K562 (cell line): ENCODE data around the gene SLC12A9. TPM values are rescaled to one million over a fixed set of nuclear protein-coding genes. Genes with fewer than 3 reads are reported as not detected.
A peak's percentile ranks its signal among the peaks of the same experiment; 100 is the strongest.

Source experiments
- ATAC-seq: fragments of 200-7000 bp; cut with Tn5 transposase; 3 replicates; pipeline ENCODE4 v1.9.1; 2020; ENCODE audit warnings: moderate library complexity
- BruUV-seq: library from RNA; stranded (reverse); fragments of 400-500 nt; replicated peaks from 2 replicates; lab custom pipeline; 2021; lab: Mats Ljungman, UMichigan
- CTCF ChIA-PET: fragments of 300-600 bp; formaldehyde crosslinking; extraction: SDS; loops from one replicate; lab custom pipeline; 2021; ENCODE audit warnings: low intra/inter-chr PET ratio; lab: Yijun Ruan, JAX
- POLR2A ChIA-PET: fragments of 300-600, 350-650 bp; sonication (Branson Sonifier 250); formaldehyde crosslinking; extraction: SDS; loops from one replicate; lab custom pipeline; 2021; ENCODE audit warnings: antibody characterized with exemption, inconsistent platforms; lab: Yijun Ruan, JAX
- DNase-seq, 4 experiments: peaks; one replicate each; pipeline versions ENCODE4 v3.0.0 to v3.0.0-alpha.2; 2011 to 2018; ENCODE audit warnings: low spot score in 3 of 4, mixed read lengths in 3 of 4; ENCODE audit errors: extremely low read depth in 1 of 4
- FAIRE-seq: peaks from 2 replicates; lab custom pipeline; 2011; peaks lifted over from hg19 to GRCh38; lab: Jason Lieb, UNC
- H2AFZ ChIP-seq: 2 replicates; pipeline ENCODE4 v1.6.0; 2011; ENCODE audit warnings: low read depth, low read length, control low read depth, inconsistent platforms
- H3K27ac ChIP-seq: fragments of 200-600 bp; 3 replicates; pipeline ENCODE4 v1.8.0; 2011; ENCODE audit warnings: low read depth, mild to moderate bottlenecking, control low read depth, inconsistent platforms, low read length, moderate library complexity, mixed read lengths; ENCODE audit errors: extremely low read depth
- H3K27me3 ChIP-seq, 2 experiments: fragments of 300-600 bp in 1 of 2; 2 replicates in 1 of 2; 3 replicates in 1 of 2; pipeline versions ENCODE4 v1.6.0 to v1.8.0; 2011; ENCODE audit warnings: inconsistent platforms in 2 of 2, low read length in 2 of 2, mild to moderate bottlenecking in 1 of 2, mixed read lengths in 1 of 2, moderate library complexity in 1 of 2; ENCODE audit not compliant: control insufficient read depth in 2 of 2, insufficient read depth in 2 of 2
- H3K36me3 ChIP-seq: fragments of 300-600 bp; 3 replicates; pipeline ENCODE4 v1.8.0; 2011; ENCODE audit warnings: mild to moderate bottlenecking, low read length, inconsistent platforms; ENCODE audit not compliant: control insufficient read depth, insufficient read depth
- H3K4me1 ChIP-seq, 2 experiments: fragments of 200-600 bp in 1 of 2; replicated peaks in 1 of 2; 2 replicates in 1 of 2; 3 replicates in 1 of 2; pipeline versions ENCODE4 v1.5.1 to v1.8.0; 2011; ENCODE audit warnings: inconsistent platforms in 2 of 2, low read length in 2 of 2, mild to moderate bottlenecking in 1 of 2, mixed read lengths in 1 of 2, moderate library complexity in 1 of 2; ENCODE audit not compliant: control insufficient read depth in 2 of 2, insufficient read depth in 2 of 2
- H3K4me2 ChIP-seq: 2 replicates; pipeline ENCODE4 v1.6.1; 2011; ENCODE audit warnings: low read length, control low read depth, inconsistent platforms, mixed read lengths; ENCODE audit not compliant: insufficient read depth
- H3K4me3 ChIP-seq: fragments of 200-600 bp; sonication (generic), shearing (Covaris generic); 2 replicates; pipeline ENCODE4 v1.5.1; 2016; ENCODE audit warnings: control low read depth, inconsistent platforms
- H3K79me2 ChIP-seq: fragments of 200-600 bp; 3 replicates; pipeline ENCODE4 v1.8.0; 2011; ENCODE audit warnings: low read length, inconsistent platforms; ENCODE audit not compliant: control insufficient read depth, insufficient read depth
- H3K9ac ChIP-seq, 2 experiments: 2 replicates each; pipeline versions ENCODE4 v1.6.0 to v1.6.1; 2011; ENCODE audit warnings: low read depth in 2 of 2, low read length in 2 of 2, control low read depth in 1 of 2, inconsistent platforms in 1 of 2, mild to moderate bottlenecking in 1 of 2, mixed read lengths in 1 of 2; ENCODE audit not compliant: insufficient read depth in 1 of 2
- H3K9me1 ChIP-seq: one replicate; pipeline ENCODE4 v1.6.0; 2011; ENCODE audit warnings: inconsistent platforms, mild to moderate bottlenecking, low read length, moderate library complexity; ENCODE audit not compliant: control insufficient read depth, insufficient read depth
- H3K9me3 ChIP-seq: replicated peaks from 2 replicates; pipeline ENCODE4 v1.5.1; 2011; ENCODE audit warnings: low read depth, low read length, inconsistent platforms; ENCODE audit not compliant: control insufficient read depth, insufficient read depth
- H4K20me1 ChIP-seq: replicated peaks from 2 replicates; pipeline ENCODE4 v1.6.1; 2011; ENCODE audit warnings: low read length, inconsistent platforms, mixed read lengths; ENCODE audit not compliant: control insufficient read depth, insufficient read depth
- DPF2 ChIP-seq: fragments of 450-650 bp; IDR thresholded peaks from 2 replicates; pipeline ENCODE4 v1.6.1; 2016
- EZH2 ChIP-seq: IDR thresholded peaks from 2 replicates; pipeline ENCODE4 v1.6.1; 2012; ENCODE audit warnings: low read depth, mild to moderate bottlenecking, inconsistent platforms, low read length, borderline replicate concordance
- FOS ChIP-seq: IDR thresholded peaks from 3 replicates; pipeline ENCODE4 v1.6.1; 2011; ENCODE audit not compliant: insufficient read length; ENCODE audit errors: extremely low read depth
- NCOA6 ChIP-seq: fragments of 450-650 bp; IDR thresholded peaks from 2 replicates; pipeline ENCODE4 v1.6.1; 2017; ENCODE audit warnings: mild to moderate bottlenecking
- NRF1 ChIP-seq, 2 experiments: fragments of 450-650 bp; IDR thresholded peaks in 1 of 2; conservative IDR thresholded peaks in 1 of 2; 2 replicates each; pipeline ENCODE4 v1.6.1; 2014; ENCODE audit warnings: mild to moderate bottlenecking in 2 of 2
- PCBP1 ChIP-seq: fragments of 200-400 bp; formaldehyde crosslinking; IDR thresholded peaks from 2 replicates; pipeline ENCODE4 v1.6.1; 2018; ENCODE audit warnings: mild to moderate bottlenecking, low read depth, low read length; ENCODE audit not compliant: poor library complexity, severe bottlenecking
- RBM15 ChIP-seq: fragments of 200-400 bp; formaldehyde crosslinking; IDR thresholded peaks from 2 replicates; pipeline ENCODE4 v1.6.1; 2018; ENCODE audit warnings: mild to moderate bottlenecking, low read length, moderate library complexity; ENCODE audit not compliant: insufficient read depth
- RBM25 ChIP-seq: fragments of 200-400 bp; formaldehyde crosslinking; IDR thresholded peaks from 2 replicates; pipeline ENCODE4 v1.6.1; 2018; ENCODE audit warnings: low read length, low read depth, moderate library complexity; ENCODE audit not compliant: severe bottlenecking
- RNF2 ChIP-seq: sonication (generic); IDR thresholded peaks from 2 replicates; pipeline ENCODE4 v1.6.1; 2016
- SNRNP70 ChIP-seq: fragments of 200-400 bp; formaldehyde crosslinking; optimal IDR thresholded peaks from 2 replicates; pipeline ENCODE3; 2017; ENCODE audit warnings: low read depth, low read length
- ZFPM2 ChIP-seq: fragments of 250-450 bp; sonication (Bioruptor Pico); IDR thresholded peaks from 2 replicates; pipeline ENCODE4 v1.5.1; 2022; ENCODE audit warnings: mild to moderate bottlenecking
- ZNF717 ChIP-seq: fragments of 250-450 bp; sonication (Bioruptor Pico); IDR thresholded peaks from 2 replicates; pipeline ENCODE4 v1.5.0; 2021
- ZNF766 ChIP-seq: fragments of 200-800 bp; sonication (Bioruptor generic); conservative IDR thresholded peaks from 2 replicates; pipeline ENCODE4 v1.6.1; 2016; ENCODE audit warnings: missing genetic modification characterization, missing compliant biosample characterization
- WGBS: fragments of 100-300 bp; shearing (Covaris generic); methylation state at CpG from one replicate; pipeline ENCODE4 v1.1.6; 2016; ENCODE audit warnings: low coverage, mixed read lengths; ENCODE audit not compliant: insufficient coverage; ENCODE audit errors: missing lambda C conversion rate; 5-methylcytosine and 5-hydroxymethylcytosine counted together
- in situ Hi-C: fragments of 300-500 bp; cut with MboI; formaldehyde crosslinking; loops from 4 replicates; pipeline ENCODE4 v1.15.0; 2018; ENCODE audit warnings: inconsistent platforms, mixed read lengths
- intact Hi-C: fragments of 100-400 bp; cut with micrococcal nuclease; formaldehyde crosslinking; loops from 2 replicates; pipeline ENCODE4 v1.14.2; 2022
- polyA plus RNA-seq, 8 experiments: library from polyadenylated mRNA; depleted of rRNA in 4 of 8; stranded (reverse) in 5 of 8; unstranded in 3 of 8; fragments of >200 nt; fragmentation: Nextera tagmentation in 2 of 8; fragmentation: Illumina TruSeq in 1 of 8; extraction: Ambion mirVana in 2 of 8; extraction: Trizol in 1 of 8; gene quantifications; 2 replicates each; pipeline versions ENCODE4 v1.2.1 to v1.2.3, GENCODE V29; 2011 to 2014; ENCODE audit warnings: inconsistent platforms in 1 of 8, missing spikeins in 1 of 8
- total RNA-seq, 7 experiments: library from RNA; depleted of rRNA in 6 of 7; stranded (reverse); fragments of >200 nt in 6 of 7; fragmentation: Illumina TruSeq in 2 of 7; extraction: Trizol in 2 of 7; gene quantifications; 2 replicates each; pipeline versions ENCODE4 v1.2.1 to v1.2.3, GENCODE V29; 2011 to 2021; ENCODE audit warnings: low replicate concordance in 1 of 7
- TF ChIP-seq, protein P1 (sequence below): fragments of 450-650 bp; IDR thresholded peaks from 2 replicates; pipeline ENCODE4 v1.6.1; 2017; ENCODE audit warnings: antibody characterized with exemption, mild to moderate bottlenecking
- TF ChIP-seq, protein P2 (sequence below), 2 experiments: fragments of 200-800 bp in 1 of 2; sonication (Bioruptor generic) in 1 of 2; sonication (generic) in 1 of 2; formaldehyde crosslinking in 1 of 2; IDR thresholded peaks in 1 of 2; conservative IDR thresholded peaks in 1 of 2; 2 replicates each; pipeline versions ENCODE4 v1.5.0 to v1.6.1; 2016 to 2020; ENCODE audit warnings: missing compliant biosample characterization in 1 of 2, missing genetic modification characterization in 1 of 2, missing genetic modification reagents in 1 of 2
- TF ChIP-seq, protein P3 (sequence below), 3 experiments: IDR thresholded peaks in 2 of 3; conservative IDR thresholded peaks in 1 of 3; 2 replicates each; pipeline ENCODE4 v1.5.1; 2011 to 2012; ENCODE audit warnings: low read length in 3 of 3, mild to moderate bottlenecking in 3 of 3, control low read depth in 2 of 3, improper control_type of control experiment in 1 of 3, inconsistent platforms in 1 of 3, low read depth in 1 of 3, mixed read lengths in 1 of 3, moderate library complexity in 1 of 3; ENCODE audit not compliant: insufficient read depth in 2 of 3

Gene SLC12A9
- total and polyA plus RNA-seq, 9 of the 15 experiments (the other 6 are each of a cell fraction or from before 2014, with no cell fraction given): 0.06 to 20.2 (median 10.7) TPM

DNA sequence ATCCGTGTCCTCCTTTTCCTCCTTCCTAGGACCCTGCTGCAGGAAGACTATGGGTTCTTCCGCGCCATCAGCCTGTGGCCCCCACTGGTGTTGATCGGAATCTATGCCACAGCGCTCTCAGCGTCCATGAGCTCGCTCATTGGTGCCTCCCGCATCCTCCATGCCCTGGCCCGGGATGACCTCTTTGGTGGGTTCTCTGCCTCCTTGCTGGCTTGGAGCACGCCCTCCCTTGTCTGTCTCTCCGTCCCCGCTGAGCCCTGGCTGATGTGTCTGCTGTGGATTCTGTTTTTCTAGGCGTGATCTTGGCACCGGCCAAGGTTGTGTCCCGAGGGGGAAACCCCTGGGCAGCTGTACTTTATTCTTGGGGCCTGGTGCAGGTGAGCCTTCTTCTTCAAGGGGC lies 7.3 kb downstream of the SLC12A9 start:
- Histone ChIP-seq H3K27ac (no peak overlapping the region), H3K4me2 (no peak overlapping the region), H3K9me3 (no peaks in the 10 kb centered on the region), H3K9ac (0 out of 4 replicates have a peak overlapping the region, but pooled peaks of 1 of the 2 experiments have one; percentile 37), H3K4me1 (peaks cover 5 to 28% of the 10 kb centered on the region in 2 experiments; a peak in 2 of 5 replicates), H3K79me2 (no peaks in the 10 kb centered on the region), H2AFZ (no peak overlapping the region), H3K36me3 (peaks cover 25% of the 10 kb centered on the region; the same call in 2 of the 3 replicates), H4K20me1 (no peaks in the 10 kb centered on the region), H3K4me3 (no peak overlapping the region), H3K9me1 (no peaks in the 10 kb centered on the region), H3K27me3 (no peaks in the 10 kb centered on the region; a peak in 1 of 5 replicates)
- ATAC-seq (no peak), DNase-seq (no peak), FAIRE-seq (no peak)
- ChIA-PET CTCF (no interaction called here), POLR2A (interaction anchor here (0.6 kb wide), 1 partner anchor 162 kb away, joined by 3 read pairs; no protein-coding TSS in a partner anchor)
- in situ Hi-C loops (no loop called here), intact Hi-C loops (no loop called here)
- no TSS peak for BruUV-seq
- WGBS: 91% methylated on average over 15 of the region's 15 CpGs
- no peak for TF ChIP-seq NCOA6
- no peak for TF ChIP-seq NRF1 (conservative IDR thresholded peaks at IDR 0.05 in 1 of 2, IDR thresholded peaks at IDR 0.05 in 1 of 2)
- TF ChIP-seq PCBP1: no peak
- TF ChIP-seq FOS: no peak
- TF ChIP-seq RNF2: no peak
- no peak for TF ChIP-seq RBM25
- no peak for TF ChIP-seq RBM15
- no peak for TF ChIP-seq SNRNP70
- TF ChIP-seq, protein P1, sequence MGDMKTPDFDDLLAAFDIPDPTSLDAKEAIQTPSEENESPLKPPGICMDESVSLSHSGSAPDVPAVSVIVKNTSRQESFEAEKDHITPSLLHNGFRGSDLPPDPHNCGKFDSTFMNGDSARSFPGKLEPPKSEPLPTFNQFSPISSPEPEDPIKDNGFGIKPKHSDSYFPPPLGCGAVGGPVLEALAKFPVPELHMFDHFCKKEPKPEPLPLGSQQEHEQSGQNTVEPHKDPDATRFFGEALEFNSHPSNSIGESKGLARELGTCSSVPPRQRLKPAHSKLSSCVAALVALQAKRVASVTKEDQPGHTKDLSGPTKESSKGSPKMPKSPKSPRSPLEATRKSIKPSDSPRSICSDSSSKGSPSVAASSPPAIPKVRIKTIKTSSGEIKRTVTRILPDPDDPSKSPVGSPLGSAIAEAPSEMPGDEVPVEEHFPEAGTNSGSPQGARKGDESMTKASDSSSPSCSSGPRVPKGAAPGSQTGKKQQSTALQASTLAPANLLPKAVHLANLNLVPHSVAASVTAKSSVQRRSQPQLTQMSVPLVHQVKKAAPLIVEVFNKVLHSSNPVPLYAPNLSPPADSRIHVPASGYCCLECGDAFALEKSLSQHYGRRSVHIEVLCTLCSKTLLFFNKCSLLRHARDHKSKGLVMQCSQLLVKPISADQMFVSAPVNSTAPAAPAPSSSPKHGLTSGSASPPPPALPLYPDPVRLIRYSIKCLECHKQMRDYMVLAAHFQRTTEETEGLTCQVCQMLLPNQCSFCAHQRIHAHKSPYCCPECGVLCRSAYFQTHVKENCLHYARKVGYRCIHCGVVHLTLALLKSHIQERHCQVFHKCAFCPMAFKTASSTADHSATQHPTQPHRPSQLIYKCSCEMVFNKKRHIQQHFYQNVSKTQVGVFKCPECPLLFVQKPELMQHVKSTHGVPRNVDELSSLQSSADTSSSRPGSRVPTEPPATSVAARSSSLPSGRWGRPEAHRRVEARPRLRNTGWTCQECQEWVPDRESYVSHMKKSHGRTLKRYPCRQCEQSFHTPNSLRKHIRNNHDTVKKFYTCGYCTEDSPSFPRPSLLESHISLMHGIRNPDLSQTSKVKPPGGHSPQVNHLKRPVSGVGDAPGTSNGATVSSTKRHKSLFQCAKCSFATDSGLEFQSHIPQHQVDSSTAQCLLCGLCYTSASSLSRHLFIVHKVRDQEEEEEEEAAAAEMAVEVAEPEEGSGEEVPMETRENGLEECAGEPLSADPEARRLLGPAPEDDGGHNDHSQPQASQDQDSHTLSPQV: no peak
- TF ChIP-seq, protein P2, sequence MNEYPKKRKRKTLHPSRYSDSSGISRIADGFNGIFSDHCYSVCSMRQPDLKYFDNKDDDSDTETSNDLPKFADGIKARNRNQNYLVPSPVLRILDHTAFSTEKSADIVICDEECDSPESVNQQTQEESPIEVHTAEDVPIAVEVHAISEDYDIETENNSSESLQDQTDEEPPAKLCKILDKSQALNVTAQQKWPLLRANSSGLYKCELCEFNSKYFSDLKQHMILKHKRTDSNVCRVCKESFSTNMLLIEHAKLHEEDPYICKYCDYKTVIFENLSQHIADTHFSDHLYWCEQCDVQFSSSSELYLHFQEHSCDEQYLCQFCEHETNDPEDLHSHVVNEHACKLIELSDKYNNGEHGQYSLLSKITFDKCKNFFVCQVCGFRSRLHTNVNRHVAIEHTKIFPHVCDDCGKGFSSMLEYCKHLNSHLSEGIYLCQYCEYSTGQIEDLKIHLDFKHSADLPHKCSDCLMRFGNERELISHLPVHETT (CRISPR knock-in tag; conservative IDR thresholded peaks at IDR 0.05 in 1 of 2, IDR thresholded peaks at IDR 0.05 in 1 of 2): no peak
- no peak for TF ChIP-seq ZNF766 (CRISPR knock-in tag)
- TF ChIP-seq ZNF717 (CRISPR knock-in tag): no peak
- no peak for TF ChIP-seq ZFPM2 (CRISPR knock-in tag)
- TF ChIP-seq DPF2: no peak
- no peak for TF ChIP-seq EZH2
- TF ChIP-seq, protein P3, sequence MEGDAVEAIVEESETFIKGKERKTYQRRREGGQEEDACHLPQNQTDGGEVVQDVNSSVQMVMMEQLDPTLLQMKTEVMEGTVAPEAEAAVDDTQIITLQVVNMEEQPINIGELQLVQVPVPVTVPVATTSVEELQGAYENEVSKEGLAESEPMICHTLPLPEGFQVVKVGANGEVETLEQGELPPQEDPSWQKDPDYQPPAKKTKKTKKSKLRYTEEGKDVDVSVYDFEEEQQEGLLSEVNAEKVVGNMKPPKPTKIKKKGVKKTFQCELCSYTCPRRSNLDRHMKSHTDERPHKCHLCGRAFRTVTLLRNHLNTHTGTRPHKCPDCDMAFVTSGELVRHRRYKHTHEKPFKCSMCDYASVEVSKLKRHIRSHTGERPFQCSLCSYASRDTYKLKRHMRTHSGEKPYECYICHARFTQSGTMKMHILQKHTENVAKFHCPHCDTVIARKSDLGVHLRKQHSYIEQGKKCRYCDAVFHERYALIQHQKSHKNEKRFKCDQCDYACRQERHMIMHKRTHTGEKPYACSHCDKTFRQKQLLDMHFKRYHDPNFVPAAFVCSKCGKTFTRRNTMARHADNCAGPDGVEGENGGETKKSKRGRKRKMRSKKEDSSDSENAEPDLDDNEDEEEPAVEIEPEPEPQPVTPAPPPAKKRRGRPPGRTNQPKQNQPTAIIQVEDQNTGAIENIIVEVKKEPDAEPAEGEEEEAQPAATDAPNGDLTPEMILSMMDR (IDR thresholded peaks at IDR 0.05 in 2 of 3, conservative IDR thresholded peaks at IDR 0.05 in 1 of 3; ENCODE audit: insufficient read depth in 2 of 3, low read depth in 1 of 3, low read length in 3 of 3): no peak
